SU-DHL-6 (cell line): ENCODE results near the gene SPOCK1.

ENCODE experiments used
- H2AFZ ChIP-seq: fragments of 200-600 bp; sonication (generic); 2 replicates; pipeline ENCODE4 v1.6.1; 2014; ENCODE audit warnings: low read depth, mild to moderate bottlenecking, moderate library complexity, mixed read lengths, antibody characterized with exemption, low read length; ENCODE audit not compliant: severe bottlenecking
- H3F3A ChIP-seq: fragments of 200-600 bp; shearing (Covaris generic); 2 replicates; pipeline ENCODE4 v1.6.0; 2016; ENCODE audit warnings: antibody characterized with exemption, mild to moderate bottlenecking; ENCODE audit not compliant: insufficient read depth
- H3K27ac ChIP-seq: fragments of 200-600 bp; sonication (generic); 2 replicates; pipeline ENCODE4 v1.5.1; 2016; ENCODE audit warnings: low read depth, mild to moderate bottlenecking, low read length, moderate library complexity, mixed read lengths
- H3K27me3 ChIP-seq: fragments of 200-600 bp; sonication (generic), shearing (Covaris generic); 2 replicates; pipeline ENCODE4 v1.6.0; 2014; ENCODE audit warnings: mild to moderate bottlenecking, low read length
- H3K36me3 ChIP-seq: fragments of 200-600 bp; sonication (generic); 2 replicates; pipeline ENCODE4 v1.6.1; 2014; ENCODE audit warnings: mild to moderate bottlenecking, low read length, mixed read lengths
- H3K4me2 ChIP-seq: fragments of 300-600, 200-600 bp; shearing (Covaris generic), sonication (generic); 2 replicates; pipeline ENCODE4 v1.6.0; 2014; ENCODE audit warnings: low read length, low read depth, mild to moderate bottlenecking; ENCODE audit not compliant: poor library complexity, severe bottlenecking
- H3K4me3 ChIP-seq: fragments of 200-600 bp; sonication (generic); 2 replicates; pipeline ENCODE4 v1.5.1; 2014; ENCODE audit warnings: antibody characterized with exemption, low read length, mild to moderate bottlenecking, mixed read lengths; ENCODE audit not compliant: insufficient read depth, poor library complexity, severe bottlenecking
- H3K79me2 ChIP-seq: fragments of 200-600 bp; sonication (generic); 2 replicates; pipeline ENCODE4 v1.6.1; 2014; ENCODE audit warnings: mild to moderate bottlenecking, low read length, moderate library complexity; ENCODE audit not compliant: insufficient read depth
- H3K9ac ChIP-seq: fragments of 200-600 bp; sonication (generic); 2 replicates; pipeline ENCODE4 v1.7.0; 2014; ENCODE audit warnings: mild to moderate bottlenecking, low read length
- H3K9me2 ChIP-seq: fragments of 200-600 bp; sonication (generic); replicated peaks from 2 replicates; pipeline ENCODE4 v1.6.1; 2014; ENCODE audit warnings: low read length; ENCODE audit not compliant: insufficient read depth
- H3K9me3 ChIP-seq: fragments of 200-600 bp; sonication (generic); 2 replicates; pipeline ENCODE4 v1.6.1; 2014; ENCODE audit warnings: low read length, mixed read lengths; ENCODE audit not compliant: insufficient read depth
- H4K20me1 ChIP-seq: fragments of 200-600 bp; sonication (generic); 2 replicates; pipeline ENCODE4 v1.6.1; 2014; ENCODE audit warnings: low read depth, mild to moderate bottlenecking, antibody characterized with exemption, low read length, moderate library complexity, mixed read lengths
- EZH2phosphoT487 ChIP-seq: fragments of 200-600 bp; sonication (generic), shearing (Covaris generic); conservative IDR thresholded peaks from 2 replicates; pipeline ENCODE4 v1.6.1; 2018; ENCODE audit warnings: mild to moderate bottlenecking, antibody characterized with exemption, low read length, moderate library complexity, mixed read lengths
- TF ChIP-seq, protein P1 (sequence below): fragments of 200-600 bp; sonication (generic); IDR thresholded peaks from one replicate; pipeline ENCODE4 v1.5.1; 2017; ENCODE audit warnings: antibody characterized with exemption, mild to moderate bottlenecking, low read length, moderate library complexity; ENCODE audit not compliant: insufficient read depth, poor library complexity, severe bottlenecking

SPOCK1 gene

DNA sequence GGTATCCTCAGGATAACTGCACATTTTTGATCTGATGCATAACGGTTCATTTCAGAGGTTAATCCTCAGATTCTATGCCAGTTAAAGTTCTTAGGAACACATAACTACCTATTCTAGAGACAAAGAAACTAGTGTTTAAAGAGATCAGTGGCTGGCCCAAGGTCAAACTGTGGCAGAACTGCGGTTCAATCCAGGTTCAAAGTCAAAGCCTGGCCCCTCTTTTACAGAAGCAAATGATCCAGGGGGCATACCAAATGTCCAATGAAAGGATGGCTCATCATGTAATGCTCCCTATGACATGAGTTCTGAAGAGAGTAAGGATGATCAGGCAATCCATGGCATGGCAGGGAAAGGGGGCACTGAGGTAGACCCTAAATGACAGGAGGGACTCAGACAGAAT is 283.3 kb downstream of the SPOCK1 start:
- no peaks in the 10 kb centered on the region for H4K20me1 ChIP-seq
- no peaks in the 10 kb centered on the region for H3K27me3 ChIP-seq
- no peak overlapping the region for H3K27ac ChIP-seq
- H3K9ac ChIP-seq, result no peak overlapping the region
- H3K9me2 ChIP-seq, result no peaks in the 10 kb centered on the region
- no peaks in the 10 kb centered on the region for H3K79me2 ChIP-seq
- H3K36me3 ChIP-seq, result no peaks in the 10 kb centered on the region
- no peak overlapping the region for H3K4me2 ChIP-seq
- H3K4me3 ChIP-seq, result no peak overlapping the region
- no peaks in the 10 kb centered on the region for H3F3A ChIP-seq
- TF ChIP-seq, protein P1, sequence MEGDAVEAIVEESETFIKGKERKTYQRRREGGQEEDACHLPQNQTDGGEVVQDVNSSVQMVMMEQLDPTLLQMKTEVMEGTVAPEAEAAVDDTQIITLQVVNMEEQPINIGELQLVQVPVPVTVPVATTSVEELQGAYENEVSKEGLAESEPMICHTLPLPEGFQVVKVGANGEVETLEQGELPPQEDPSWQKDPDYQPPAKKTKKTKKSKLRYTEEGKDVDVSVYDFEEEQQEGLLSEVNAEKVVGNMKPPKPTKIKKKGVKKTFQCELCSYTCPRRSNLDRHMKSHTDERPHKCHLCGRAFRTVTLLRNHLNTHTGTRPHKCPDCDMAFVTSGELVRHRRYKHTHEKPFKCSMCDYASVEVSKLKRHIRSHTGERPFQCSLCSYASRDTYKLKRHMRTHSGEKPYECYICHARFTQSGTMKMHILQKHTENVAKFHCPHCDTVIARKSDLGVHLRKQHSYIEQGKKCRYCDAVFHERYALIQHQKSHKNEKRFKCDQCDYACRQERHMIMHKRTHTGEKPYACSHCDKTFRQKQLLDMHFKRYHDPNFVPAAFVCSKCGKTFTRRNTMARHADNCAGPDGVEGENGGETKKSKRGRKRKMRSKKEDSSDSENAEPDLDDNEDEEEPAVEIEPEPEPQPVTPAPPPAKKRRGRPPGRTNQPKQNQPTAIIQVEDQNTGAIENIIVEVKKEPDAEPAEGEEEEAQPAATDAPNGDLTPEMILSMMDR, result no peak
- H2AFZ ChIP-seq, result no peak overlapping the region
- no peaks in the 10 kb centered on the region for H3K9me3 ChIP-seq

DNA sequence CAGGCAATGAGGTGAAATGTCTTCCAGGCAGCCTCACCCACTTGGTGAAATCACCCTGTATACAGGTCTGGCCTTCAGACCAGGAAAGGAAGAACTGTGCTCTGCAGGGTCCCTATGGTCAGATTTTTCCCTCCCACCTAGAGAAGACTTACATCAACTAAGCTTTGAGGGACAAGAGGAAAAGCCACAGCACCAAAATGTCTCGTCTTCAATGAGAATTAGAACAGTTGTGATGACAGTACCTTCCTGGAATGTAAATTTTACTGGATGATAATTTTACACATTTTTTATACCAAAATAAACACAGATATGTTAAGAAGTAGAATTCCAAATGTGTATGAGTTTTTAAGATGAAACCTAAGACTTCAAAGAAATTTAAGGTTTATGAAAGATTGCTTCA is 283.9 kb downstream of the SPOCK1 start:
- H3K36me3 ChIP-seq, result no peaks in the 10 kb centered on the region
- H3F3A ChIP-seq, result no peaks in the 10 kb centered on the region
- no peak overlapping the region for H3K4me3 ChIP-seq
- H3K9me2 ChIP-seq, result no peaks in the 10 kb centered on the region
- H3K27ac ChIP-seq, result no peak overlapping the region
- H3K79me2 ChIP-seq, result no peaks in the 10 kb centered on the region
- H3K9ac ChIP-seq, result no peak overlapping the region
- H3K27me3 ChIP-seq, result no peaks in the 10 kb centered on the region
- H4K20me1 ChIP-seq, result no peaks in the 10 kb centered on the region
- no peak overlapping the region for H2AFZ ChIP-seq
- no peaks in the 10 kb centered on the region for H3K9me3 ChIP-seq
- H3K4me2 ChIP-seq, result no peak overlapping the region
- TF ChIP-seq EZH2phosphoT487, result no peak
- TF ChIP-seq, protein P1, result no peak

DNA sequence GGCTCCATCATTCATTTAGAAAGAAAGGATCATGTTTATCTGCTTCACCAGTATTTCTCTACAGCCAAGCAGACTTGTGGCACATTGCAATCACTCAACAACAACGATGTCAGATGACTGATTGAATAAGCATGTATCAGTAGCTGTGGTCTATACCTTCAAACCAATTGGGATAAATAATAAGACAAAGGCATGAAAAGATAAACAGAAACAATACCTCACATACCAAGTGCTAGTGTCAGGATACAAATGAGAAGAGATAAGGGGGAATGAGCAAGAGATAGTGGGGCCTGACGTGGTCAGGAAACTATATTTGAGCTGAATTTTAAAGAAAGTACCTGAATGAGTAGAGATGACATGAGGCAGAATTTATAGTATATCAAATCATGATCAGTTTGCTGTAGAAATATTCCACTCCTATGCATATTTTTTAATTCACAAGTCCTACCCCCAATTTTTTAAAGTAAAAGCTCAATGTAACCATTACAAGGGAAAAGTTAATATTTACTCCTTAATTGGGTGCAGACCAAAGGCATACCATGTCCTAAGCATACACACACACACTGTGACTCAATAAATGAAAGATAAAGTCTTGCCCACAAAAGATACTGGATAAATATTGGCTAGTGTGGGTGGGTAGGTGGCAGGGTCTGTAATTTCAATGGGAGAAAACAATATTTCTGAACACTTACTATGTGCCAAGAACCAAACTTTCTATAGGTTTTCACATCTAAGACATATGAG is 284.5 kb downstream of the SPOCK1 start:
- Histone ChIP-seq H4K20me1 (no peaks in the 10 kb centered on the region), H3K9me2 (no peaks in the 10 kb centered on the region), H3K4me2 (no peak overlapping the region), H3K9me3 (no peaks in the 10 kb centered on the region), H3K79me2 (no peaks in the 10 kb centered on the region), H2AFZ (no peak overlapping the region), H3K27me3 (no peaks in the 10 kb centered on the region), H3K9ac (no peak overlapping the region), H3F3A (no peaks in the 10 kb centered on the region), H3K27ac (no peak overlapping the region), H3K4me3 (no peak overlapping the region), H3K36me3 (no peaks in the 10 kb centered on the region)
- TF ChIP-seq, protein P1, result no peak
- no peak for TF ChIP-seq EZH2phosphoT487
